Measurements from ENCODE around the gene MYMK.

MYMK gene

DNA sequence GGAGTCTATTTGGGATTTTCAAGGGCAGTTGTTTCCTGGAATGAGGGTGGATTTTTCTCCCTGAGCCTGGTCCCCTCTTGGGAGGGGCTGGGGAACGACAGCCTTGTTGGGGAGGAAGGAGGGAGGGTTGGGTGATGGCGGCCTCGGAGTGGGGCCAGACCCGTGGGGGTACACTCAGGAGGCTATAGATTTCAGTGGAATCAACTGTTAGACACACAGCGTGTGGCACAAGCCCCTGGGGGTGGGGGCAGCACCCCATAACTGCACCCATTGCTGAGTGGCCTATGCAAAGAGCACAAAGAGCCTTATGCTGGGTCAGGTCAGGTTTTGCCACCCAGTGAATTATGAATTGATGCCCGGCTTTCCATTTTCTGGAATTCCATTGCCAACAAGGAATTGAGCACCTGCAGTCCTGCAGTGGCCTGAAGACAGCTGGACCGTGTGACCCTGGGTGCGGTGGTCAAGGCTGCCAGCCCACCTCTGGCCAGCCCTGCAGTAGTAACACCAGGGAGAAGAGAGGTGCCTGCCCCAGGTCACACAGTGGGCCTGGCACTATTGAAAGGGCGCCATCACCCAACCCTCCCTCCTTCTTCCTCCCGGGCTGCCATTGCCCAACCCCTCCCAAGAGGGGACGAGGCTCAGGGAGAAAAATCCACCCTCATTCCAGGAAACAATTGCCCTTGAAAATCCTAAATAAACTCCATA is 8.4 kb downstream of the MYMK start:
- no peak for DNase-seq

DNA sequence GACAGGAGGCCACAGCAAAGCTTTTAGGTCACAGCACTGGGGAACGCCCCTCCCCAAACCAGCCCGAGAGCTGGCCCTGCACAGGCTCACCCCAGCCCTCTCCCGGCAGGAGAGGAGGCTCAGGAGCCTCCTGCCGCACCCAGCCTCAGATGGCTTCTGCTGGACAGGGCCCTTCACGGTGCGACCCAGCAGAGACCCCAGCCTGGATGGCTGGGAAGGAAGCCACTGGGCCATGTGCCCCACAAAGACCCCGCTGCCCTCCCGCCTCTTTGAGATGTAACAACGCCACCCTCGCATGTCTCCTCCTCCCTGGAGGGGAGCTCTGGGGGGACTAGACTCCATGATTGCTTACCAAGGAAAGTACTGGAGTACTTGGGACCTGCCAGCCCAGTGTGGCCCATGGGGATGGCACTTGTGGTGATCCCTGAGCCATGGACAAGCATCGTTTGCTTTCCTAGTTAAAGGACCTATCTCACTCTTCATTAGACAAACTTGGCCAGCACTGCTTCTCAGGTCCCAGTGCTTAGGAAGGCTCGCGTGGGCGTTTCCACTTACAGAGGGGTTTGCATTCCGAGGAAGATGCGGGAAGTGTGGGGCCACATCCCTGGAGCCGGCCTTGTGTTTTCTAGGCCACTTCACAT is 9.0 kb downstream of the MYMK start:
- no peak for DNase-seq

DNA sequence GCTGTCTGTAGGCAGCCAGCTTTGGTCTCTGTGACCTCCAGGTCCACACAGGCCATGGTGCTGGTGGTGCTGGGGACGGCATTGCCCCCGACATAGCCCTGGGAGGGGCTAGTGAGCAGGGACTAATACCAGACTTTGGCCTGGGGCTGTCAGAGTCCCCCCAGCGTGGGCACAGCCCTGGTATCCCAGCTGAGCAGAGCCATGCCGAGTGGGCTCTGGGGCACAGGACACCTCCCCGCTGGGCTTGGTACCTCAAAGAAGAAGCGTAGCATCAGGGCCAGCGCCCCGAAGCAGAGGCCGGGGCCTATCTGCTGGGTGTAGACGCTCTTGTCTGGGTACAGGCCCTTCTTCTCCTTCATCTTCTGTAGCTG is 9.5 kb downstream of the MYMK start:
- DNase-seq, result no peak

DNA sequence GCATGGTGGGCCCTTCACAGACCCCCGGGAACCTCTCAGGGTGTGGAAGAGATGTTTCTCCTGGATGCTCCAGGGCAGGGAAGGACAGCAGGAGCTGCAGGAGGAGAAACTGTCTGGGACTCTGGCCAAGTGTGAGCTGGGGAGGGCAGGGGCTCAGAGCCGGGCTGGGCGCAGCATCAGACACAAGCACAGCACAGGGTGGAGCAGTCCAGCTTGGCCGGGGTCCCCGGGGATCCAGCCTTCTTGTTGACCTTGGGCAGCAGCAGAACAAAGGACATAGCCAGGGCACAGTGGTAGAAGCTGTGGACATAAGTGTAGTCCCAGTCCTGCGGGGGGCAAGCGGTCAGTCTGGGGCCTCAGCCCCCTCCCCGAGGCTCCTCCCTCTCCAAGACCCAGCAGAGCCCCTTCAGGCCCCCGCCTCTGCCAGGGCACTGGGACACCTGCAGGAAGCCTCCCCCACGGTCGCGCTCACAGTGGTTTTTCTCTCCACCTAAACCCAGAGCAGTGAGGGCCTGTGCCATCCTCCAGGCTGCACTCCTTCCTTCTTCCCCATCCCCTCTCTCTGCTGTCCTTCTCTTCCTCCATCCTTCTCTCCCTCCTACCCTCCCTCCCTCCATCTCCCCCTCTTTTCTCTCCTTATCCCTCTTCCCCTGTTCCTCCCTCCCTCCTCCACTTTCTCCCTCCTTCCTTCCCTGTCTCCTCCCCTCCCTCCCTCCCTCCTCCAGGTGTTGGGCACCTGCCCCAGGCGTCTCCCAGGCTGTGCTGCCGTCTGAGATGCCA is 10.1 kb downstream of the MYMK start:
- DNase-seq, result no peak

DNA sequence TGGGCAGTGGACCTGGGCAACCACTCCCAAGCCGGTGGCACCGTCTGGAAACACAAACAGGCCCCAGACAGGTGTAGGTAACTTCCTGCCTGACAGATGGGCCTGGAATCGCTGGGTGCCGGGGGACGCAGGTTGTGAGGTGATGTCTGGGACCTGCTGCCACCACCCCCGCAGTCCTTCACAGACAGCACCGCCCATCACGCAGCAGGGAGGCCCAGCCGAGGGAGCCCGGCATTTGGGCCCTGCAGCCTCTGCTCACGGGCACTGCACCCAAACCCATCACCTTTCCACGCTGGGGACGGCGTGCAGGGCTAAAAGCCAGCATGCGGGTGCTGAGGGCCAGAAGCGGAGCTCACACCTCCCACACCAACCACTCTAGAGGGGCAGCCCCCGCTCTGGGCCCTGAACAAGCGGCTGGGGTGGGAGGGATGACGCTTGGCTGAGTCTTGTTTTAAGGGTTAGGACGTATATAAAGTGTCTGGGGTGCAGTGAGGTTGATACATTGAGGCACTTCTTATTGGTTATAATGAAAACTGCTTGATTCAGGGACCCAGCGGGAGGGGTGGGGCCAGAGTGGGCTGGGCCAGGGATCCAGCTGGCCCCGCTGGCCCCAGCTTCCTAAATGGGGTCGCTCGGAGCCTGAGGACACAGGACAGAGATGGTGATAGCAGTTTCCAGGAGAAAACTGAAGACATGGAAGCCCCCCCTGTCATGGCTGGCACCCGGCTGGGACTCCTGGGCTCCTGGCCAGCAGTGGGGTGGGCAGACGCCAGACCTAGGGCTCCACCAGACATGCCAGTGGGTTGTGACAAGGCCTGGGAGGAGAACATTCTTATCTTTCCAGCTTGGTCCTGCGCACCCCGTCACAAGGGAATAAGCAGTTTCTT is 11.3 kb downstream of the MYMK start:
- DNase-seq, result no peak

DNA sequence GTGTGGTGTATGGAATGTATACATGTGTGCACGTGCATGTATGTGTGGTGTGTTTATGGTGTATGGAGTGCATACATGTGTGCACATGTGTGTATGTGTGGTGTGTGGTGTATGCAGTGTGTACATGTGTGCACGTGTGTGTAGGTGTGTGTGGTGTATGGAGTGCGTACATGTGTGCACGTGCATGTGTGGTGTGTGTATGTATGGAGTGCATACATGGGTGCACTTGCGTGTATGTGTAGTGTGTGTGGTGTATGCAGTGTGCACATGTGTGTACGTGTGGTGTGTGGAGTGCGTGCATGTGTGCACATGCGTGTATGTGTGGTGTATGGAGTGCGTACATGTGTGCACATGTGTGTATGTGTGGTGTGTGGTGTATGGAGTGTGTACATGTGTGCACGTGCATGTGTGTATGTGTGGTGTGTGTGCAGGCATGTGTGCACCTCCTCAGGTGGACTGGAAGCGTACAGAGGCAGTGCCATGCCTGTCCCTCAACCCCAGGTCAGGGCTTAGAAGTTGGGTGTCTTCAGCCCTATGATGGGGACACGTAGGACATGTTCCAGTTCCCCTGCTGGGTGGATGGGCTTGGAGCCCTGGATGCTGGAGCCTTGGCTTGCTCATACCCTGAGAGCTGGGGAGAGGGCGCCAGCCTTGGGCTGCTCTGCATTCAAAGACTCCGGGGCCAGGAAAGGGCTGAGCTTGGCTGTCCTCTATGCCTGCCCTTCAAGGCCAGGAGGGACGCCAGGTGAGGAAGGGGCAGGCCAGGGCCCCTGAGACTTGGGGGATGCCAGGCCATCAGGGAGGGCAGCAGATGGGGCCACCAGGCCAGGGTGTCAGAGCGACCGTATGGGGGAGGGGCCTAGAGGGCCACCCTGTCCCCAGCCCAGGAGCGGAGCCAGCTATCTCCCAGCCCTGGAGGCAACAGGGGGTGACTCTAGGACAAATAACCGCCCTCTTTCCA is 12.2 kb downstream of the MYMK start:
- DNase-seq, result no peak

DNA sequence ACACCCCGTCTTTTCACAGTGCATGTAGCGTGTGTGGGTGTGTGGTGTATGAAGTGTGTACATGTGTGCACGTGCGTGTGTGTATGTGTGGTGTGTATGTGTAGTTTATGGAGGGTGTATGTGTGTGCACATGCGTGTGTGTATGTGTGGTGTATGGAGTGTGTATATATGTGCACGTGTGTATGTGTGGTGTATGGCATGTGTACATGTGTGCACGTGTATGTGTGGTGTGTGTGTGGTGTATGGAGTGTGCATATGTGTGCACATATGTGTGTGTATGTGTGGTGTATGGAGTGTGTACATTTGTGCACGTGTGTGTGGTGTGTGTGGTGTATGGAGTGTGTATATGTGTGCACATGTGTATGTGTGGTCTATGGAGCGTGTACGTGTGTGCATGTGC is 13.2 kb downstream of the MYMK start:
- DNase-seq, result no peak

DNA sequence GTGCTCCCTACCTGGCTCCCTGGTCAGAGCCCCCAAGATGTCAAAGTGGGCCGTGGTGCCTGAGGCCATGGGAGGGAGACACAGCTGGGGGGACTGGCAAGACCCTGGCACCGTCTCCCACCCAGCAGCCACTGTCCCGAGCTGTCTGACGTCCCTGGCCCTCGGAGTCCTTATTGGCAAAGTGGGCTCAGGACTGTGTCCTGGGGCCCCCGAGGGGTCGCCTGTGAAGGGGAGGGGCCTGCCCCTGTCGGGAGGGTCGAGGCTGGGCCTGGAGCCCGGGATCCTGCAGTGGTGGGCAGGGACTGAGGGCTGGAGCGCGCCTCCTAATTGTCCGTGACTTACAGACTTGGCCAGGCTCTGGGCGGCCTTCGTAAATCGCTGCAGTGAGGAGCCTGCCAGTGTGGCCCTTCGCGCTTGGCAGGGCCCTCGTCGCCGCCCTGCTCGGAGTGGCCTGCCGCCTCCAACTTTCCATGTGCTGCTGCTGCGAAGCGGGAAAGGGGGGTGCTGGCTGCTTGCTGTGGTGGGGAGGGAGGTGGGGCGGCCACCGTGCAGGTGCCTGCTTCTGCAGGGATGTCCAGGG is 13.7 kb downstream of the MYMK start:
- DNase-seq, result no peak

DNA sequence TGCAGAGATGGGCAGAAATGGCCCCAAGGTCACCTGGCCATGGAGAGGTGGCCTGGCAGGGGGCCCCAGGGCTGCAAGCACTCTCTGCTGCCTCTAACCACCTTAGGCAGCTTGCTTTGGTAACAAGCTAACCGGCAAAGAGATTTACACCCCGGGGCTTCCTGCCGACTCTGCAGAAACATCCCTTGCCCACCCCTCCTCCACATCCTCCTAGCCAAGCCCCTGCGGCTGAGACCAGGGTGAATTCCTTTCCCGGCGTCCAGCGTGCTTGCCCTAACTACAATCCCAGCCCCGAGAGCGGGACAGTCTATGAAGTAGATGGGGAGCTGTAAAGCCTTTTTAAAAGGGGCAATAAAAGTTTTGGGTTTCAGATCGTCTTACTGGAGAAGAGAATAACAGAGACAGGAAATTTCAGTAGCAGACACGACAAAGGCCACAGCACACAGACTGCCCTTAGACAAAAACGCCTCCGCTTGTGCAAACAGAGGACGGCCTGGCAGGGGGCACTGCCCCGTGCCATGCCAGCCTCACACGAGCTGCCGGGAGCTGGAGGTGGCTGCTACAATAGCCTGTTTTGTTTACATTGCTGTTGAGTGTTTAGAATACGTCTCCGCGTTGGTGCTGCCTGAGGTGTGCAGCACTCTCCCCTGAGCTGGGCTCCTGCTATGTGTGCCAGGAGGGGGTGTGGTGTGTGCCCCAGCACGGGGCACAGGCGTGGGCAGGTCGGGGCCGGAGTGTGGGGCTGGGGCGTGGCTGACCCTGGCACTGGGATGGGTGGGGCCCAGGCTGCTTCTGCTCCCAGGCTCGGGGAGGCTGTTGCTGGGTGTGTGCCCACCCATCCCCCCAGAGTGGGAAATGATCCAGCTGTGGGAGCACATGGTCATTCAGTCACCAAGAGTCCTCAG is 15.3 kb downstream of the MYMK start:
- DNase-seq, result no peak

DNA sequence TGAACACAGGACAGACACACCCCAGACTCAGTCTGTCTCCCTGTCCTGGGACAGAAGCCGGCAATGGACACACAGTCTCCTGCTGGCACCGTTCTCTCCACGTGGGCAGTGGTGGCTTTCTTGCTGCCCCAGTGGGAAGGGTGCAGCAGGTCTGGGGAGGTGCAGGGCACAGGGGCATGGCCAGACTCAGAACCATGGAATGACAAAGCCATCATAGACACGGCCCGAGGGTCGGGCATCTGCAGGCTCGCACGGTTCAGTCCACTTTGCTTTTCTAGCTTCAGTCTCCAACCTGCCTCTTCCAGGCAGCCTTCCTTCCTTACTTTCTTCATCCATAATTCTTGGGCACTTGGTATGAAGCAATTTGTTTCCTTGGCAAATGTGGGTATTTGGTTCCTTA is 16.7 kb downstream of the MYMK start:
- no peak for DNase-seq

DNA sequence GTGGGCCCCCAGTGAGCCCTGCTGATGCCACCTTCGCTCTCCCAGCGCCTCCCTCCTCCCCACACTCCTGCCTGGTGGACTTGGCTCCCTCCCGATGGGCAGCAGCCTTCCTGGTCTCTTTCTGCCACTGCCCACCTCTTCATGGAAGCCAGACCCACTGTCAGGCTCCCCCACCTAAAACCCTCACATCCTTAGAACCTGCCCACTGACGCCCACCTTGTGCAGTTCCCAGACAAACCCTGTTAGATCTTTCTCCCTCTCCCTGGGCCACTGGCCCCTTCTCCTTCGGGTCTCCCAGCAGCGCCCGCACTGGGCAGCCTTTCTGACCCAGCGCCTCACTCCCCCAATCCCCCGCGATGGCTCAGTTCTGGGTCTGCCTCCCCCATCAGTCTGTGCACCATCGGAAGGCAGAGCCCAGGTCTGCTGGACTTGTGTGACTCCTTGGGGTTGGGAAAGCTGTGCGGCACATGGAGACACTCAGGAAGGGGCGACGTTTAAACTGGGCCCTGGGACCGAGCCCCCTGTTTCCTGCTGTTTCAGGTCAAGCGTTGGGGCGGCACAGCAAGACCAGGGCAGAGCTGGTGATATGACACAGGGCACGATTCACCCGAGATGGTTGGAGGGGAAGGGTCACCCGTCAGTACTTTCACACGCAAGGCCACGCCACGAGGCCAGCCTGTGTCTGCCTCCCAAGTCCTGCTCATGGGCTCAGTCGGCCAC is 17.4 kb downstream of the MYMK start:
- no peak for DNase-seq

GRCh38 chr9:133506653-133507038 is 18.1 kb downstream of the MYMK start:
- DNase-seq, result no peak

DNA sequence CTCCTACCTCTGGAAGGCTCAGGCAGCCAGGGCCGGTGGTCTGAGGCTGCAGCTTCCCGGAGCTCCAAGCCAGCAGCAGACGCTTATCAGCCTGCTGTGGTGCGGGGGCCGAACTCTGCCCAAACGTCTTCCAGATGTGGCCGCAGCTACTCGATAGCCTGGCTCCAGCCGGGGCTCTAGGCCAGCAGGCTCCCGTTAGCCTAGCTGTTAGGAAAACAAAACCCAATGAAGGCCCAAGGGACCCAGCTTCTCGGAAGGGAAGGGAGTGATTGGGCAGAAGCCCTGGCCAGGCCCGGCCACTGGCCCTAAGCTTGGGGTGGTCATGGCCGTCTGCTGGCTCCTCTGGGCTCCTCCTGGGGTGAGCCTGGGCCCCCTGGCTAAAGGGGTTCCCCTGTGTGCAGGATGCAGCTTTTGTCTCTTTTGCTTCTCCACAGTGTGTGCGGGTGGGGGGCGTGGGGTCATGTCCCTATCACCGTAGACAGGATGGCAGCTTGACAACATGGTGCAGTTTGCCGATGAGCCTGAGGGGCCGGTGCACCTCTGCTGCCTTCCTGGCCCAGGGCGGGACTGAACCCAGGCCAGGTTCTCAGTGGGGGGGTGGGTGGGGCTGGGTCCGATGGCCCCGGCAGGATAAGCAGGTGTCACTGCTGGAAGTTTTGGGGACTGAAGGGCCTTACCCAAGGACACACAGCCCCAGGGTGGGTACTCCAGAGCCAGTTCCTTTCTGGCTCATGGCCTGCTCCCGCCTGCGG is 18.7 kb downstream of the MYMK start:
- DNase-seq, result no peak

DNA sequence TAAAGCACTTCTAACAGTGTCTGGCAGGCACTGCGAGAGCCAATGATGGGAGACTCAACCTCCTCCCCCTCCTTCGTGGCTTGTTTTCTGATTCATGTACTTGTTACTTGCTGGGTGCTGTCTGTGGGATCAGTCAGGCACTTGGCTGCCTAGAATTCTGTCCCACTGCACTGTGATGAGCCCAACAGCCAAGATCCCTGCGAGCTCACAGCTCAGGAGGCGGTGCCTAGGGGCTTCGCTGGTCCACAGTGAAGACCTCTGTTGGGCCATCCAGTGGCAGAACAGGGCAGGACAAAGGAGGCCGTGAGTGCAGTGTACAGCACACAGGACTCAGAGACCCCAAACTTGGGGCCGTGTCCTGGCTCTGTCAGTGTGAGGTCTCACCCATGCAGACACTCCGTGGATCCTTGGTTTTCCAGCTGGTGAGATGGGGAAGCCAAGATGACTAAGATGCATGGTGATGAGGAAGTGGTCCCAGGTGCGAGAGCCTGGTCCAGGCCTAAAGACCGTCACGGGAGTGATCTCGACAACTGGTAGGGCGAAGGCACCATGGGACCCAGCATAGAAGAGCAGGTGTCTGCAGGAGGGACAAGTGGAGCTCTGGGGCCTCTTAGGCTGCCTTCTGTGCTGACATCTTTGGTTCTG is 19.5 kb downstream of the MYMK start:
- DNase-seq, result no peak

DNA sequence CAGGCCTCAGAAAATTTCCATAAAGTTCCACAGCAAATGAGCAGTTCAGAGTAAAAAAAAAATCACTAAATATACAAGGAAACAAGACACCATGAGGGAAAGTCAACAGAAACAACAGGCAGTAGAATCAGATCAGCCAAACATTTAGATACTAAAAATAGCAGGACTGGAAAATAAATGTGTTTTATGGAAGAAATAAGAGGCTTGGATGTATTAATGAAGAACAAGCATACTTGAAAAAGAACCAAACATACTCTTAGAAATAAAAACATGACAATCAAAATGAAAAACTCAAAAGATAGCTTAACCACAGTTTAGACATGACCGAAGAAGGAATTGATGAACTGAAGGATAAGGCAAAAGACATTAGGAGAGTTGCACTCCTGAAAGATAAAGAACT is 22.6 kb downstream of the MYMK start:
- no peak for DNase-seq

DNA sequence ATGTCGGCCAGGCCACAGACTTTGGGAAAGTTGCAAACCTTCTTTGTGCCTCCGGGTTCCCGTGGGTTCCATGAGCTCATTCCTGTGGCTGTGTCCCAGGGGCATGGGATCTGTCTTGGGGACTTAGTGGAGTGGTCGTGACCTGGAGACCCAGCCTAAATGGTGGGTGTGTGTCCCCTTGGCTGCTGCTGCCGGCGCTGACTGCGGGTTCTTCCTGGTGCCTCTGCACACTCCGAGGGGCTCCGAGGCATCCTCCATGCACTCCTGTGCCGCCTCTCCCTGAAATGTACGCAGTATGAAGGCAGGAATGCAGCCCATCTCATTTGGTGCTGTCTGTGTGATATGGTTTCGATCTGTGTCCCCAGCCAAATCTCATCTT is 24.9 kb downstream of the MYMK start:
- DNase-seq, result no peak

DNA sequence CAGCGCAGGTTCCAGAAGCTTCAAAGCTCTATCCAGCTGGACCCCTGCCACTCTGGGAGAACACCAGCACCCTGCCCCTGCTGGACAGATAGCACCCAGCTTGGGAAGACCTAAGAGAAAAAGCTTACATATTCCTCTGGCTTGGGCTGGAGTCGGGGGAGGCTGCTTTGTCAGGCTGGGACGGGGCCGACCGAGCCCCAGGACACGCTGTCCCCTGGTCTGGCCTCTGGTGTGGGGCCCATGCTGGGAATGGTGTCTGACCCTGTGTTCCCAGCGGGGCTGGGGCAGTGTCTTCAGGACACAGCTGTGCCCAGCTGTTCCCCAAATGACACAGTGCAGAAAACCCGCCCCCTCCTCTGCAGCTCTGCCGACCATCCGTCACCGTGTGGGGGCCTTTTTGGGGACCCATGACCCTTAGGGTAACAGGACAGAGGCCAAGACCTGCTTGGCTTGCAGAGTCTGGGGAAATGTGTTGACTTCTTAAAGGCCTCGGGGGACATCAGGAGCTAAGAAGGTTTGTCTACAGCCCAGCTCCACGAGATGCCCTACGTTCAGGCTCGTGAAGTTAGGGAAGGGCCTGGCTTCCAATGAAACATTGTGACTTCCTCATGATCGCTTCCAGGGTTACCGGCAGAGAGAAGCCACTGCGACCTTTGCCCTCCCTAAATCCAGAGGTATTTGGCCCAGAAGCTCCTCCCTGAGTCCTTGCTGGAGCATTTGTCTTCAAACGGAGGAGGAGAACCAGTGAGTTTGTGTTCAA is 25.4 kb downstream of the MYMK start:
- DNase-seq, result no peak
